ENCODE data around the gene FAM9A. TPM values are rescaled to one million over a fixed set of nuclear protein-coding genes. Genes with fewer than 3 reads are reported as not detected.

The FAM9A gene
- not detected for total RNA-seq

- ATAC-seq = no peak
- Mint-ChIP-seq H3K4me3 (no peak within 1 kb of the TSS), H3K36me3 (no peaks in the 10 kb centered on the region), H3K4me1 (ENCODE audit: low read depth in 2 of 2) (no peaks in the 10 kb centered on the region), H3K27ac (no peak within 1 kb of the TSS), H3K9me3 (no peaks in the 10 kb centered on the region), H3K27me3 (peaks cover 3 to 13% of the 10 kb centered on the region in 2 donors)
- no peak for DNase-seq (ENCODE audit: low spot score)
Measured at GRCh38 chrX:8801041-8801599, at the start of gene FAM9A. Gene FAM9A (minus strand): TSS chrX:8801383. CDS start chrX:8800171, 1,212 bp downstream.

- no peak for DNase-seq (ENCODE audit: low spot score)
- H3K9me3 Mint-ChIP-seq = no peaks in the 10 kb centered on the region
- H3K4me3 Mint-ChIP-seq = no peak overlapping the region
- no peak for ATAC-seq
- H3K36me3 Mint-ChIP-seq = no peaks in the 10 kb centered on the region
- peaks cover 32 to 36% of the 10 kb centered on the region in 2 donors for H3K27me3 Mint-ChIP-seq
- no peaks in the 10 kb centered on the region for H3K4me1 Mint-ChIP-seq (ENCODE audit: low read depth in 2 of 2)
- H3K27ac Mint-ChIP-seq = no peak overlapping the region
Measured at GRCh38 chrX:8850478-8850877, 49.3 kb upstream of the FAM9A start.

GRCh38 chrX:8849945-8850344, 48.8 kb upstream of the FAM9A start:
- Mint-ChIP-seq H3K4me1 (ENCODE audit: low read depth in 2 of 2) (no peaks in the 10 kb centered on the region), H3K9me3 (no peaks in the 10 kb centered on the region), H3K4me3 (no peak overlapping the region), H3K27me3 (peaks cover 32 to 36% of the 10 kb centered on the region in 2 donors), H3K27ac (no peak overlapping the region), H3K36me3 (no peaks in the 10 kb centered on the region)
- DNase-seq (ENCODE audit: low spot score) (no peak), ATAC-seq (no peak)

- H3K27ac Mint-ChIP-seq = no peak overlapping the region
- DNase-seq (ENCODE audit: low spot score) (no peak), ATAC-seq (no peak)
- H3K4me3 Mint-ChIP-seq = no peak overlapping the region
- H3K9me3 Mint-ChIP-seq = no peaks in the 10 kb centered on the region
- H3K4me1 Mint-ChIP-seq (ENCODE audit: low read depth in 2 of 2) = no peaks in the 10 kb centered on the region
- H3K27me3 Mint-ChIP-seq = peaks cover 32 to 33% of the 10 kb centered on the region in 2 donors
- no peaks in the 10 kb centered on the region for H3K36me3 Mint-ChIP-seq
Measured at GRCh38 chrX:8849458-8849857, 48.3 kb upstream of the FAM9A start.

GRCh38 chrX:8848911-8849310, 47.7 kb upstream of the FAM9A start:
- no peak overlapping the region for H3K27ac Mint-ChIP-seq
- H3K4me3 Mint-ChIP-seq = no peak overlapping the region
- H3K27me3 Mint-ChIP-seq = peaks cover 28 to 32% of the 10 kb centered on the region in 2 donors
- DNase-seq (ENCODE audit: low spot score) (no peak), ATAC-seq (no peak)
- no peaks in the 10 kb centered on the region for H3K4me1 Mint-ChIP-seq (ENCODE audit: low read depth in 2 of 2)
- no peaks in the 10 kb centered on the region for H3K9me3 Mint-ChIP-seq
- no peaks in the 10 kb centered on the region for H3K36me3 Mint-ChIP-seq

- ATAC-seq = no peak
- H3K4me1 Mint-ChIP-seq (ENCODE audit: low read depth in 2 of 2) = no peaks in the 10 kb centered on the region
- H3K36me3 Mint-ChIP-seq = no peaks in the 10 kb centered on the region
- DNase-seq (ENCODE audit: low spot score) = no peak
- no peak overlapping the region for H3K27ac Mint-ChIP-seq
- no peaks in the 10 kb centered on the region for H3K9me3 Mint-ChIP-seq
- H3K4me3 Mint-ChIP-seq = no peak overlapping the region
- peaks cover 28 to 32% of the 10 kb centered on the region in 2 donors for H3K27me3 Mint-ChIP-seq
Measured at GRCh38 chrX:8848441-8848840, 47.3 kb upstream of the FAM9A start.

GRCh38 chrX:8847360-8847759, 46.2 kb upstream of the FAM9A start:
- H3K27ac Mint-ChIP-seq = no peak overlapping the region
- ATAC-seq = no peak
- H3K9me3 Mint-ChIP-seq = no peaks in the 10 kb centered on the region
- no peak overlapping the region for H3K4me3 Mint-ChIP-seq
- no peaks in the 10 kb centered on the region for H3K4me1 Mint-ChIP-seq (ENCODE audit: low read depth in 2 of 2)
- peaks cover 23 to 28% of the 10 kb centered on the region in 2 donors for H3K27me3 Mint-ChIP-seq
- DNase-seq (ENCODE audit: low spot score) = no peak
- no peaks in the 10 kb centered on the region for H3K36me3 Mint-ChIP-seq

GRCh38 chrX:8846266-8846665, 45.1 kb upstream of the FAM9A start:
- H3K36me3 Mint-ChIP-seq = no peaks in the 10 kb centered on the region
- H3K9me3 Mint-ChIP-seq = no peaks in the 10 kb centered on the region
- H3K4me1 Mint-ChIP-seq (ENCODE audit: low read depth in 2 of 2) = no peaks in the 10 kb centered on the region
- no peak overlapping the region for H3K4me3 Mint-ChIP-seq
- peaks cover 18 to 24% of the 10 kb centered on the region in 2 donors for H3K27me3 Mint-ChIP-seq
- ATAC-seq (no peak), DNase-seq (ENCODE audit: low spot score) (no peak)
- no peak overlapping the region for H3K27ac Mint-ChIP-seq

GRCh38 chrX:8845469-8845868, 44.3 kb upstream of the FAM9A start:
- no peak overlapping the region for H3K27ac Mint-ChIP-seq
- DNase-seq (ENCODE audit: low spot score) (no peak), ATAC-seq (no peak)
- no peaks in the 10 kb centered on the region for H3K9me3 Mint-ChIP-seq
- H3K4me3 Mint-ChIP-seq = no peak overlapping the region
- H3K36me3 Mint-ChIP-seq = no peaks in the 10 kb centered on the region
- H3K4me1 Mint-ChIP-seq (ENCODE audit: low read depth in 2 of 2) = no peaks in the 10 kb centered on the region
- H3K27me3 Mint-ChIP-seq = peaks cover 16 to 21% of the 10 kb centered on the region in 2 donors

- ATAC-seq (no peak), DNase-seq (ENCODE audit: low spot score) (no peak)
- H3K9me3 Mint-ChIP-seq = no peaks in the 10 kb centered on the region
- H3K4me3 Mint-ChIP-seq = no peak overlapping the region
- no peaks in the 10 kb centered on the region for H3K4me1 Mint-ChIP-seq (ENCODE audit: low read depth in 2 of 2)
- no peaks in the 10 kb centered on the region for H3K36me3 Mint-ChIP-seq
- H3K27ac Mint-ChIP-seq = no peak overlapping the region
- H3K27me3 Mint-ChIP-seq = peaks cover 16 to 17% of the 10 kb centered on the region in 2 donors
Measured at GRCh38 chrX:8845060-8845459, 43.9 kb upstream of the FAM9A start.

- H3K27ac Mint-ChIP-seq = no peak overlapping the region
- no peaks in the 10 kb centered on the region for H3K36me3 Mint-ChIP-seq
- DNase-seq (ENCODE audit: low spot score) = no peak
- no peaks in the 10 kb centered on the region for H3K9me3 Mint-ChIP-seq
- H3K27me3 Mint-ChIP-seq = peaks cover 16% of the 10 kb centered on the region in 2 donors
- H3K4me1 Mint-ChIP-seq (ENCODE audit: low read depth in 2 of 2) = no peaks in the 10 kb centered on the region
- no peak for ATAC-seq
- no peak overlapping the region for H3K4me3 Mint-ChIP-seq
Measured at GRCh38 chrX:8844157-8844556, 43.0 kb upstream of the FAM9A start.

- H3K4me3 Mint-ChIP-seq = no peak overlapping the region
- H3K9me3 Mint-ChIP-seq = no peaks in the 10 kb centered on the region
- no peaks in the 10 kb centered on the region for H3K36me3 Mint-ChIP-seq
- H3K27ac Mint-ChIP-seq = no peak overlapping the region
- H3K4me1 Mint-ChIP-seq (ENCODE audit: low read depth in 2 of 2) = no peaks in the 10 kb centered on the region
- peaks cover 14 to 17% of the 10 kb centered on the region in 2 donors for H3K27me3 Mint-ChIP-seq
- ATAC-seq (no peak), DNase-seq (ENCODE audit: low spot score) (no peak)
Measured at GRCh38 chrX:8841911-8842310, 40.7 kb upstream of the FAM9A start.

GRCh38 chrX:8834392-8834791, 33.2 kb upstream of the FAM9A start:
- Mint-ChIP-seq H3K9me3 (no peaks in the 10 kb centered on the region), H3K4me3 (no peak overlapping the region), H3K27ac (no peak overlapping the region), H3K4me1 (ENCODE audit: low read depth in 2 of 2) (no peaks in the 10 kb centered on the region), H3K27me3 (peaks cover 29% of the 10 kb centered on the region in 2 donors), H3K36me3 (no peaks in the 10 kb centered on the region)
- DNase-seq (ENCODE audit: low spot score) (no peak), ATAC-seq (no peak)

- no peak overlapping the region for H3K4me3 Mint-ChIP-seq
- ATAC-seq (no peak), DNase-seq (ENCODE audit: low spot score) (no peak)
- H3K36me3 Mint-ChIP-seq = no peaks in the 10 kb centered on the region
- no peaks in the 10 kb centered on the region for H3K9me3 Mint-ChIP-seq
- H3K27me3 Mint-ChIP-seq = peaks cover 32 to 36% of the 10 kb centered on the region in 2 donors
- H3K4me1 Mint-ChIP-seq (ENCODE audit: low read depth in 2 of 2) = no peaks in the 10 kb centered on the region
- H3K27ac Mint-ChIP-seq = no peak overlapping the region
Measured at GRCh38 chrX:8832582-8833378, 31.6 kb upstream of the FAM9A start.

All from natural killer cell treated with Interleukin-12 subunit alpha and Interleukin-12 subunit beta and Interleukin-15 and Interleukin-18, amount 100 ng/mL, for 72 hours (primary cell).